ENCODE data around the gene SFT2D3.

The SFT2D3 gene

DNA sequence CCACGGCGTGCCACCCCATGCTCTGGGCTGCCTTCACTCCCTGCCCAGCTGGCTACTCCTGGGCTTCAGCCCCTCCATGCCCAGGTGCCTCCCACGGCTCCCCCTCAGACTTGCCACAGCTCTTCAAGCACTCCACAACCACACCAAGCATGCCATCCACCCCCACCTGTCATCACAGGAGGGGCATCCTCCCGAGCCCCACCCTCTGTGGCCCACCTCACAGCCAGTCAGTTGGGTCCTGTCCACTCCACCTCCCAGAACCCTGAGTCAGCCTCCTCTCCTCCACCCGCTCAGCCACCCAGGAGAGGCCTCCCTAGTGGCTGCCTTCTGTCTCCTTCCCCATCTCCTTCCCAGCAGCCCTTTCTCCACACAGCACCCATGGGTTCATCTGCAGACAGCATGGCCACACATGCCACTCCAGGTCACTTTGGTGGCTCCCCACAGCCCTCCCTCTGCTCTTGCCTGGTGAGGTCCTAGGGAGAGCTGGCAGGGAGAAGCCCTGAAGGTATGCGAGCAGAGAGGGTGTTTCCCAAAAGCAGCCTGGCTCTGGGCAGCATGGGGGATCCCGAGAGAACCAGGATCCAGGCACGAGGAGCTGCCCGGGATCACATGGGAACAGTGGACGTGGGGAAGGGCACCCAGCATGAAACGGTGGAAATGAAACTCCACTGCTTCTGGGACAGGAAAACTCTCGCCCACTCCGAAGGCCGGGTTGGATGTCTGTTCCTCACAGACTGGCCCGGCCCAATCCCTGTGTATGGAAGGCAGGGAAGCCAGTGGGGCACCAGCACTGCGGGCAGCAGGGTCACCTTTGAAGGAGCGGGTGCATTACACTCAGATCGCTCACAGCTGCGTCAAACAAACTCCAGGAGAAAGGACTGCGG lies 28.7 kb upstream of the SFT2D3 start:
- H3K4me3 ChIP-seq (ENCODE audit: low read length): no peak overlapping the region
- TF ChIP-seq, protein P1, sequence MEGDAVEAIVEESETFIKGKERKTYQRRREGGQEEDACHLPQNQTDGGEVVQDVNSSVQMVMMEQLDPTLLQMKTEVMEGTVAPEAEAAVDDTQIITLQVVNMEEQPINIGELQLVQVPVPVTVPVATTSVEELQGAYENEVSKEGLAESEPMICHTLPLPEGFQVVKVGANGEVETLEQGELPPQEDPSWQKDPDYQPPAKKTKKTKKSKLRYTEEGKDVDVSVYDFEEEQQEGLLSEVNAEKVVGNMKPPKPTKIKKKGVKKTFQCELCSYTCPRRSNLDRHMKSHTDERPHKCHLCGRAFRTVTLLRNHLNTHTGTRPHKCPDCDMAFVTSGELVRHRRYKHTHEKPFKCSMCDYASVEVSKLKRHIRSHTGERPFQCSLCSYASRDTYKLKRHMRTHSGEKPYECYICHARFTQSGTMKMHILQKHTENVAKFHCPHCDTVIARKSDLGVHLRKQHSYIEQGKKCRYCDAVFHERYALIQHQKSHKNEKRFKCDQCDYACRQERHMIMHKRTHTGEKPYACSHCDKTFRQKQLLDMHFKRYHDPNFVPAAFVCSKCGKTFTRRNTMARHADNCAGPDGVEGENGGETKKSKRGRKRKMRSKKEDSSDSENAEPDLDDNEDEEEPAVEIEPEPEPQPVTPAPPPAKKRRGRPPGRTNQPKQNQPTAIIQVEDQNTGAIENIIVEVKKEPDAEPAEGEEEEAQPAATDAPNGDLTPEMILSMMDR (IDR thresholded peaks at IDR 0.05; ENCODE audit: insufficient read depth, low read depth, low read length, missing control alignments): no peak
- DNase-seq (ENCODE audit: low read depth): no peak

DNA sequence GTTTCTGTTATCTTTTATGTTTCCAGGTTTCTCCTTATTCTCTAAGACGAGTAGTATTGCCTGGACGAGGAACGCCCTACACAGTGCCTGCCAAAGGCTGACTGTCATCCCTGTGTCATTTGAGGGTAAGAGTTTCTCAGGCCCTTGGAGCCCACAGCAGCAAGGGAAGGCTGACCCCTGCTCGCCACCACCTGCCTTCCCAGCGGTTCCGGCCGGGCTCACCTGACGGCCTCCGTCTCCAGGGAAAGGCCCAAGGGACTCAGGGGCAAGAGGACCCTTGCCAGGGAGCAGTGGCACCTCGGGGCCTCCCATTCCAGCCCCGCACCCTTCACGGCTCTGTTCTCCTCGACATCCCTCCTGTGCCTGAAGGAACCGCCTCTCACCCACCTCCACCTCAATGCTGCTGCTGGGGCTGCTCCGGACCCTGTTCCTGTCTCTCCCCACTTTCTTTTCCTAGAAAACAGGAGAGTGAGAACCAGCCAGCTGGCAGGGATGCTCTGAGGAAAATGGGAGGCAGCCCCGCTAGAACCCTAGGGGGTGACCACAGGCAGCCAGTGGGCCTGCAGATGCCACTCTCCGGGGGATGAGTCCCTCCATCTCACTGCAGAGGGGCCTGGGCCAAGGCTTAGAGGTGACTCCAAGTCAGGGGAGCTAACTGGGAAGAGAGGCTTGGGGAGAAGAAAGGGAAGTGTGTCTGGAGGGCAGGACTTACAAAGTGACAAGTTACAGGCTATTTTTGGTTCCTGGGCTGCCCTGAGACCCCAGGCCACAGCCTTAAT lies 27.8 kb upstream of the SFT2D3 start:
- TF ChIP-seq, protein P1 (IDR thresholded peaks at IDR 0.05; ENCODE audit: insufficient read depth, low read depth, low read length, missing control alignments): no peak
- H3K4me3 ChIP-seq (ENCODE audit: low read length): no peak overlapping the region

DNA sequence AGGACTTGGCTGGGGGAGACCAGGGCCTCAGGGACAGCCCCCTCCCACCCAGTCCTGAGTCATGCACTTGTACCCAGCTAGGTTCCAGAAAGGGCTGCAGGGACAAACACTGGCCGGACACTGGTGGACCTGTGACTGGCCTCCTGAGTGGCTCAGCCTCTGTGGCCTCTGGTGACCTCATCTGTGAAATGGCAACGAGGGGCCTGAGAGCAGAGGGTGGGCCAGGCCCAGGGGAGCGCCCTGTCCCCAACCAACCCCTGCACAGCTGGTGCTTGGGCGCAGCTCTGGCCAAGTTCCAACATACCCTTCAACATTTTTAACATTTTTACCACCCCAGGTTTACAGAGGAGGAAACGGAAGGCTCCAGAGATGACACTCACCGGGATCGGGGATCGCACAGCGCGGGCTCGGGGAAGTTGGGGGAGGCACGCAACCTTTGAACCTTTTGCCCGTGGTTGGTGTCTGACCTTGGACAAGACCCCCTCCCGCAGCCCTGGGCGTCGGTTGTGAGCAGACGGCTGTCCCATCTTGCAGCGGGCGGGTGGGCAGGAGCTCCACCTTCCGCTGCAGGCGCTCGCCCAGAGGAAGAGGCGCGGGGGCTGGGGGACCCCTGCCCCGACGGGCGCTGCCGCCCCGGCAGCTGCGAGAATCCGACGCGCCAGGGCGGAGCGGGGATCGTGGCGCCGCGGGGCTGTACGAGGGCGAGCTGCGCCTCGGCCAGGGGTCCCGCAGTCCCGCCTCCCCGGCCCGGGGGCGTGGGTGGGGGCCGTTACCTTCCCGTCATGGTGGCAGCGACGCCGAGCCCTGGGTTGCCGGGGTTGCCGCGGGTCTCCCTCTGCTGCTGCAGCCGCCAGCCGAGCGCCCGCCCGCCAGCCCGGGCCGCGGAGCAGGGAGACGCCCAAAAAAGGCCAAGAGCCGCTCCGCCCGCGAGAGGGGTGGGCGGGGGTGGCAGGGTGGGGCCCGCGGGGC lies 26.8 kb upstream of the SFT2D3 start:
- TF ChIP-seq, protein P1 (IDR thresholded peaks at IDR 0.05; ENCODE audit: insufficient read depth, low read depth, low read length, missing control alignments): no peak
- no peak overlapping the region for H3K4me3 ChIP-seq (ENCODE audit: low read length)
- DNase-seq (ENCODE audit: low read depth): no peak

More for the DNA sequence above, 27.8 kb upstream of the SFT2D3 start:
- DNase-seq (ENCODE audit: low read depth): no peak

DNA sequence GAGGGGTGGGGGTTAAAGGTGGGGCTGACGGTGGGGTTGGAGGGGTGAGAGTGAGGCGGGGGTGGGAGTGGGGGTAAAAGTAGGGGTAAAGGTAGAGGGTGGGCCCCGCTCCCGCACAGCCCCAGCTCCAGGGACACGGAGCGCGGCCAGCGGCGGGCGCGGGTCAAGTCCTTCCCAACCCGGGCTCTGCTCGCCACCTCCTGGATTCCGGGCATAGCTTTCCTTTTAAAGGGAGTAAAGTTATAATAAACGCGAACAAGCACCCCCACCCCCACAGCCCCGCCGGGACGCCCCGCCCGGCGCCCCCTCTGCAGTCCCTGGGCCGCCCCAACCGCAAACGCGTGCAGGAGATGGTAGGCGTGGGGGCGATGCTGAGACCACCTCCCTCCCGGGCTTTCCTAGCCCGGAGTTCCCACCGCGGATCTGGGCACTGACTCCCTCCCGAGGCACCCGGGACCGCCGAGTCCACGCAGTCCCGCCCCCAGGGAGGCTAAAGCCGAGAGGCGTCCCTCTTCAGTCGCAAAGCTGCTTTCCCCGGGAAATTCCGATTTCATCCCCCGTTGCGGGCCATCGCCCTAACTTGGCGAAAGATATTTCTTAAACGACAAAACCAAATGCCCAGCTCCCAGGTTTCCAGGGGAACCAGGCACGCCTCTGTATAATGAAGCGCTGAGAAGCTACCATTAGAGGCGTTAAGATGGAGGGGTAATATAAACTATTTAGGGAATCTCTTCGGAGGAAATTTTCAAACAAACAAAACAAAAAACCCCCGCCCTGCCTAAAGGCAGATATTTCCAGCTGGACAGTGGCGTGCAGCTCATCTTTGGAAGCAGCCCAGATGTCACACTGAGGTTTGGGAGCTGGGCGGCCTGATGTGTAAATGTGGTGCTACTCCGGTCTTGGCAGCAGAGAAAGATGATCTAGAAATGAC lies 25.7 kb upstream of the SFT2D3 start, which contains the start of gene LIMS2:
Gene LIMS2, minus strand, starts transcription at position 200 of the 931 bp plus-strand sequence. CDS start 506 bp downstream, outside the sequence.
- DNase-seq (ENCODE audit: low read depth): no peak
- TF ChIP-seq, protein P1 (IDR thresholded peaks at IDR 0.05; ENCODE audit: insufficient read depth, low read depth, low read length, missing control alignments): no peak
- no peak within 1 kb of the TSS for H3K4me3 ChIP-seq (ENCODE audit: low read length)

DNA sequence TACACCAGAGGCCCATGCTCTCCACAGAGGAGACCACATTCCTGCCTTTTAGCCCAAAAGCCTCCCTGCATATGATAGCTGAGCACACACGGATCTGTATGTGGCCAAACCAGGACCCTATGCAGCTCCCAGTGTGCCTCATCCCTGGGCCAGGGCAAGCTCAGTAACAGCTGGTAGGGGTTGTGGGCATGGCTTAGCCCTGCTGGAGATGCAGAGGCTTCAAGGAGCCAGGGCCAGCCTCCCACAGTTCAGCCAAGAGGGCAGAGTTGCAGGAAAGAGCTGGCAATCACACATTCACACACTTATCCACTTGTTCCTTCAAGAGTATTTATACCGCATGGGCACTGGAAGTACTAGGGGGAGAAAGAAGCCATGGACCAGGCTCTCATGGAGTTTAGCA lies 24.4 kb upstream of the SFT2D3 start:
- DNase-seq (ENCODE audit: low read depth): no peak
- no peak overlapping the region for H3K4me3 ChIP-seq (ENCODE audit: low read length)
- TF ChIP-seq, protein P1 (IDR thresholded peaks at IDR 0.05; ENCODE audit: insufficient read depth, low read depth, low read length, missing control alignments): no peak
